HepG2 (cell line): ENCODE data around the gene CKAP2L. TPM values are rescaled to one million over a fixed set of nuclear protein-coding genes. Genes with fewer than 3 reads are reported as not detected.

Experiments
- ATAC-seq: fragments of 200-7000 bp; cut with Tn5 transposase; 3 replicates; pipeline ENCODE4 v1.9.1; 2020; ENCODE audit warnings: mild to moderate bottlenecking, moderate library complexity
- BruUV-seq: library from RNA; stranded (reverse); fragments of 400-500 nt; replicated peaks from 2 replicates; lab custom pipeline; 2021; lab: Mats Ljungman, UMichigan
- CTCF ChIA-PET: fragments of 300-600 bp; formaldehyde crosslinking; extraction: SDS; loops from one replicate; lab custom pipeline; 2021; ENCODE audit warnings: low total read pairs, inconsistent platforms, low intra/inter-chr PET ratio; lab: Yijun Ruan, JAX
- POLR2A ChIA-PET: fragments of 350-600 bp; sonication (Branson Sonifier 250); formaldehyde crosslinking; loops from one replicate; lab custom pipeline; 2020; ENCODE audit warnings: antibody characterized with exemption, inconsistent platforms; lab: Yijun Ruan, JAX
- DNase-seq: peaks from one replicate; pipeline ENCODE4 v3.0.0-alpha.2; 2015; ENCODE audit warnings: low spot score
- FAIRE-seq: peaks from 3 replicates; lab custom pipeline; 2011; peaks lifted over from hg19 to GRCh38; lab: Jason Lieb, UNC
- H2AFZ ChIP-seq: one replicate; pipeline ENCODE4 v1.6.1; 2011; ENCODE audit warnings: low read length, inconsistent platforms
- H3K27ac ChIP-seq: fragments of 300-600 bp; 3 replicates; pipeline ENCODE4 v1.8.0; 2011; ENCODE audit warnings: mixed run types, mild to moderate bottlenecking, mixed read lengths, low read length, inconsistent platforms; ENCODE audit not compliant: insufficient read depth; ENCODE audit errors: extremely low read length
- H3K27me3 ChIP-seq, 2 experiments: fragments of 200-600 bp in 1 of 2; 2 replicates in 1 of 2; 3 replicates in 1 of 2; pipeline versions ENCODE4 v1.6.0 to v1.8.0; 2011; ENCODE audit warnings: low read length in 2 of 2, mild to moderate bottlenecking in 2 of 2, moderate library complexity in 2 of 2, inconsistent platforms in 1 of 2; ENCODE audit not compliant: insufficient read depth in 2 of 2, control insufficient read depth in 1 of 2
- H3K36me3 ChIP-seq, 2 experiments: fragments of 200-600 bp in 1 of 2; replicated peaks in 1 of 2; 2 replicates in 1 of 2; 3 replicates in 1 of 2; pipeline versions ENCODE4 v1.5.1 to v1.8.0; 2011; ENCODE audit warnings: low read length in 2 of 2, inconsistent platforms in 1 of 2; ENCODE audit not compliant: insufficient read depth in 2 of 2, control insufficient read depth in 1 of 2
- H3K4me1 ChIP-seq: 2 replicates; pipeline ENCODE4 v1.5.1; 2012; ENCODE audit warnings: low read length, inconsistent platforms; ENCODE audit not compliant: insufficient read depth
- H3K4me2 ChIP-seq: 2 replicates; pipeline ENCODE4 v1.6.0; 2011; ENCODE audit warnings: low read depth, low read length, inconsistent platforms
- H3K4me3 ChIP-seq, 3 experiments: fragments of 200-600 bp in 1 of 3; sonication (generic), shearing (Covaris generic) in 1 of 3; replicated peaks in 1 of 3; 2 replicates each; pipeline ENCODE4 v1.5.1; 2011 to 2016; ENCODE audit warnings: low read length in 3 of 3, inconsistent platforms in 2 of 3, low read depth in 2 of 3, mild to moderate bottlenecking in 2 of 3, control low read depth in 1 of 3, mixed read lengths in 1 of 3; ENCODE audit not compliant: insufficient read depth in 1 of 3
- H3K79me2 ChIP-seq: one replicate; pipeline ENCODE4 v1.6.1; 2011; ENCODE audit warnings: low read length, inconsistent platforms; ENCODE audit not compliant: insufficient read depth
- H3K9ac ChIP-seq: 2 replicates; pipeline ENCODE4 v1.6.0; 2011; ENCODE audit warnings: mild to moderate bottlenecking, low read depth, low read length, inconsistent platforms; ENCODE audit not compliant: insufficient read depth
- H3K9me3 ChIP-seq: 2 replicates; pipeline ENCODE4 v1.5.1; 2012; ENCODE audit warnings: mild to moderate bottlenecking, low read length
- H4K20me1 ChIP-seq: 2 replicates; pipeline ENCODE4 v1.6.0; 2011; ENCODE audit warnings: inconsistent platforms, mild to moderate bottlenecking, low read length, moderate library complexity; ENCODE audit not compliant: insufficient read depth
- CEBPB ChIP-seq: IDR thresholded peaks from 2 replicates; pipeline ENCODE4 v1.6.1; 2011; ENCODE audit warnings: low read depth, low read length, improper control_type of control experiment, borderline replicate concordance
- CEBPG ChIP-seq: IDR thresholded peaks from 2 replicates; pipeline ENCODE4 v1.6.1; 2016
- CSRNP2 ChIP-seq: sonication (generic); formaldehyde crosslinking; conservative IDR thresholded peaks from 2 replicates; pipeline ENCODE4 v1.8.0; 2022; ENCODE audit warnings: low read depth, missing genetic modification reagents
- EHMT2 ChIP-seq: fragments of 200-600 bp; sonication (generic); IDR thresholded peaks from 2 replicates; pipeline ENCODE4 v1.7.0; 2017; ENCODE audit warnings: antibody characterized with exemption, low read depth, low read length, borderline replicate concordance
- FOXO4 ChIP-seq: sonication (generic); formaldehyde crosslinking; conservative IDR thresholded peaks from 2 replicates; pipeline ENCODE4 v1.8.1; 2023; ENCODE audit warnings: missing genetic modification reagents
- HMGA1 ChIP-seq: sonication (generic); formaldehyde crosslinking; conservative IDR thresholded peaks from 2 replicates; pipeline ENCODE4 v1.4.0; 2020; ENCODE audit warnings: missing genetic modification reagents
- NFYB ChIP-seq: sonication (generic); formaldehyde crosslinking; IDR thresholded peaks from 2 replicates; pipeline ENCODE4 v1.4.0; 2020; ENCODE audit warnings: missing genetic modification reagents
- ZBTB7A ChIP-seq: sonication (generic); formaldehyde crosslinking; IDR thresholded peaks from 2 replicates; pipeline ENCODE4 v1.8.0; 2022; ENCODE audit warnings: mild to moderate bottlenecking, missing genetic modification reagents
- ZNF235 ChIP-seq: sonication (generic); formaldehyde crosslinking; IDR thresholded peaks from 2 replicates; pipeline ENCODE4 v1.8.1; 2023; ENCODE audit warnings: mild to moderate bottlenecking, missing genetic modification reagents, borderline replicate concordance
- ZNF746 ChIP-seq: sonication (generic); formaldehyde crosslinking; IDR thresholded peaks from 2 replicates; pipeline ENCODE4 v1.8.0; 2022; ENCODE audit warnings: mild to moderate bottlenecking, missing genetic modification reagents
- WGBS: methylation state at CpG from one replicate; pipeline ENCODE4 v1.1.6; 2017; ENCODE audit warnings: low lambda C conversion rate; 5-methylcytosine and 5-hydroxymethylcytosine counted together
- in situ Hi-C: cut with HindIII; loops from 2 replicates; pipeline ENCODE4 v1.10.0; 2017; ENCODE audit warnings: low pct_unique_long_range_greater_than_20kb; ENCODE audit not compliant: extremely low pct_ligation_motif_present
- intact Hi-C: fragments of 100-400 bp; cut with micrococcal nuclease; formaldehyde crosslinking; loops from one replicate; pipeline ENCODE4 v1.10.0; 2022; ENCODE audit not compliant: unreplicated experiment
- polyA plus RNA-seq, 8 experiments: library from polyadenylated mRNA; depleted of rRNA in 3 of 8; stranded (reverse) in 7 of 8; unstranded in 1 of 8; fragments of >200 nt; fragmentation: Illumina TruSeq in 4 of 8; extraction: Trizol in 4 of 8; gene quantifications; 2 replicates each; pipeline versions ENCODE4 v1.2.1 to v1.2.3, GENCODE V29; 2011 to 2016; ENCODE audit warnings: low read depth in 4 of 8, missing spikeins in 1 of 8, mixed read lengths in 1 of 8; ENCODE audit not compliant: insufficient read depth in 1 of 8
- total RNA-seq, 5 experiments: library from RNA; depleted of rRNA; stranded (reverse); fragments of >200 nt; fragmentation: Illumina TruSeq; extraction: Trizol; gene quantifications; 2 replicates each; pipeline ENCODE4 v1.2.3, GENCODE V29; 2016; ENCODE audit warnings: low read depth in 1 of 5
- TF ChIP-seq, protein P1 (sequence below), 2 experiments: fragments of 450-650 bp in 1 of 2; sonication (generic) in 1 of 2; formaldehyde crosslinking; IDR thresholded peaks; 2 replicates each; pipeline versions ENCODE4 v1.5.0 to v1.8.0; 2020 to 2022; ENCODE audit warnings: mild to moderate bottlenecking in 1 of 2, missing genetic modification reagents in 1 of 2
- TF ChIP-seq, protein P2 (sequence below): sonication (generic); formaldehyde crosslinking; IDR thresholded peaks from 2 replicates; pipeline ENCODE4 v1.8.1; 2023; ENCODE audit warnings: missing genetic modification reagents, mild to moderate bottlenecking, borderline replicate concordance
- TF ChIP-seq, protein P3 (sequence below): sonication (generic); formaldehyde crosslinking; IDR thresholded peaks from 2 replicates; pipeline ENCODE4 v1.5.0; 2020; ENCODE audit warnings: mild to moderate bottlenecking, missing genetic modification reagents

CKAP2L gene
- total and polyA plus RNA-seq, 2 of the 13 experiments (the other 11 are each of a cell fraction or from before 2014, with no cell fraction given): 7.1 to 9.5 TPM

DNA sequence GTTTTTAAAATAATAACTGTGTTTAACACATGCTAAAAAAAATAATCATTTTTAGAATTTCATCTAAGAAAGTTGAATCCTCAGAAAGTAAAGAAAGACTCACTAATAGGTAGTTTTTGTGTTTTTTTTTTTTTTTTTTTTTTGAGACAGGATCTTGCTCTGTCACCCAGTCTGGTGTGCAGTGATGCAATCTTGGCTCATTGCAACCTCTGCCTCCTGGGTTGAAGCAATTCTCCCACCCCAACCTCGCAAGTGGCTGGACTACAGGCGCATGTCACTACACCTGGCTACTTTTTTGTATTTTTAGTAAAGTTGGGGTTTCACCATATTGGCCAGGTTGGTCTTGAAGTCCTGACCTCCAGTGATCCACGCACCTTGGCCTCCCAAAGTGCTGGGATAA is 7.1 kb downstream of the CKAP2L start:
- ATAC-seq (no peak), DNase-seq (no peak), FAIRE-seq (no peak)
- Histone ChIP-seq H3K9ac (no peak overlapping the region), H3K36me3 (peaks cover 10 to 61% of the 10 kb centered on the region in 2 experiments), H3K27me3 (no peaks in the 10 kb centered on the region), H2AFZ (no peak overlapping the region), H3K4me1 (peaks cover 32% of the 10 kb centered on the region), H3K9me3 (no peaks in the 10 kb centered on the region), H3K4me2 (no peak overlapping the region), H3K79me2 (peaks cover 7% of the 10 kb centered on the region), H3K27ac (no peak overlapping the region), H3K4me3 (no peak overlapping the region), H4K20me1 (no peaks in the 10 kb centered on the region)
- ChIA-PET POLR2A (no interaction called here), CTCF (no interaction called here)
- WGBS: 100% methylated on average over 3 of the region's 3 CpGs
- in situ Hi-C loops: no loop called here
- no TSS peak for BruUV-seq
- TF ChIP-seq CEBPB: peak; percentile 77
- peak; percentile 45; the same call in 1 of the 2 replicates for TF ChIP-seq CEBPG (CRISPR knock-in tag)
- TF ChIP-seq, protein P1, sequence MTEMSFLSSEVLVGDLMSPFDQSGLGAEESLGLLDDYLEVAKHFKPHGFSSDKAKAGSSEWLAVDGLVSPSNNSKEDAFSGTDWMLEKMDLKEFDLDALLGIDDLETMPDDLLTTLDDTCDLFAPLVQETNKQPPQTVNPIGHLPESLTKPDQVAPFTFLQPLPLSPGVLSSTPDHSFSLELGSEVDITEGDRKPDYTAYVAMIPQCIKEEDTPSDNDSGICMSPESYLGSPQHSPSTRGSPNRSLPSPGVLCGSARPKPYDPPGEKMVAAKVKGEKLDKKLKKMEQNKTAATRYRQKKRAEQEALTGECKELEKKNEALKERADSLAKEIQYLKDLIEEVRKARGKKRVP (CRISPR knock-in tag; IDR thresholded peaks at IDR 0.05): peak in 1 of 2 experiments; percentile 68; a peak in 2 of 4 replicates
- no peak for TF ChIP-seq HMGA1 (CRISPR knock-in tag)
- intact Hi-C loops: no loop called here

GRCh38 chr2:112756207-112756606 is 8.2 kb downstream of the CKAP2L start:
- Histone ChIP-seq H3K36me3 (peaks cover 10 to 62% of the 10 kb centered on the region in 2 experiments), H3K27me3 (no peaks in the 10 kb centered on the region), H4K20me1 (no peaks in the 10 kb centered on the region), H3K79me2 (peaks cover 2% of the 10 kb centered on the region), H3K4me2 (no peak overlapping the region), H3K9ac (no peak overlapping the region), H3K4me1 (peaks cover 32% of the 10 kb centered on the region), H3K27ac (no peak overlapping the region), H3K9me3 (no peaks in the 10 kb centered on the region), H3K4me3 (no peak overlapping the region), H2AFZ (no peak overlapping the region)
- intact Hi-C loops (no loop called here), in situ Hi-C loops (no loop called here)
- CTCF ChIA-PET: no interaction called here
- FAIRE-seq: no peak
- ATAC-seq: no peak
- DNase-seq: no peak
- BruUV-seq: TSS peak; percentile 55
- POLR2A ChIA-PET: no interaction called here
- 96% methylated on average over 3 of the region's 3 CpGs for WGBS
- TF ChIP-seq ZNF746 (CRISPR knock-in tag) (no peak), ZNF235 (CRISPR knock-in tag) (no peak), ZBTB7A (CRISPR knock-in tag) (no peak), EHMT2 (no peak), FOXO4 (CRISPR knock-in tag) (no peak), CSRNP2 (CRISPR knock-in tag) (no peak), NFYB (CRISPR knock-in tag) (no peak)
- TF ChIP-seq, protein P2, sequence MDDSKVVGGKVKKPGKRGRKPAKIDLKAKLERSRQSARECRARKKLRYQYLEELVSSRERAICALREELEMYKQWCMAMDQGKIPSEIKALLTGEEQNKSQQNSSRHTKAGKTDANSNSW (CRISPR knock-in tag): no peak
- TF ChIP-seq, protein P3, sequence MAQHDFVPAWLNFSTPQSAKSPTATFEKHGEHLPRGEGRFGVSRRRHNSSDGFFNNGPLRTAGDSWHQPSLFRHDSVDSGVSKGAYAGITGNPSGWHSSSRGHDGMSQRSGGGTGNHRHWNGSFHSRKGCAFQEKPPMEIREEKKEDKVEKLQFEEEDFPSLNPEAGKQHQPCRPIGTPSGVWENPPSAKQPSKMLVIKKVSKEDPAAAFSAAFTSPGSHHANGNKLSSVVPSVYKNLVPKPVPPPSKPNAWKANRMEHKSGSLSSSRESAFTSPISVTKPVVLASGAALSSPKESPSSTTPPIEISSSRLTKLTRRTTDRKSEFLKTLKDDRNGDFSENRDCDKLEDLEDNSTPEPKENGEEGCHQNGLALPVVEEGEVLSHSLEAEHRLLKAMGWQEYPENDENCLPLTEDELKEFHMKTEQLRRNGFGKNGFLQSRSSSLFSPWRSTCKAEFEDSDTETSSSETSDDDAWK: no peak
